Measurements from ENCODE around the gene AIP. TPM values are rescaled to one million over a fixed set of nuclear protein-coding genes. Genes with fewer than 3 reads are reported as not detected.
A peak's percentile ranks its signal among the peaks of the same experiment; 100 is the strongest.
"Not testable (repeated sequence)": the region's sequence is repeated elsewhere in the genome, so short reads cannot be mapped to it uniquely, and the experiment has no call there.

Gene AIP
- total RNA-seq, 1 experiment from 2014 or later, result 122 TPM

DNA sequence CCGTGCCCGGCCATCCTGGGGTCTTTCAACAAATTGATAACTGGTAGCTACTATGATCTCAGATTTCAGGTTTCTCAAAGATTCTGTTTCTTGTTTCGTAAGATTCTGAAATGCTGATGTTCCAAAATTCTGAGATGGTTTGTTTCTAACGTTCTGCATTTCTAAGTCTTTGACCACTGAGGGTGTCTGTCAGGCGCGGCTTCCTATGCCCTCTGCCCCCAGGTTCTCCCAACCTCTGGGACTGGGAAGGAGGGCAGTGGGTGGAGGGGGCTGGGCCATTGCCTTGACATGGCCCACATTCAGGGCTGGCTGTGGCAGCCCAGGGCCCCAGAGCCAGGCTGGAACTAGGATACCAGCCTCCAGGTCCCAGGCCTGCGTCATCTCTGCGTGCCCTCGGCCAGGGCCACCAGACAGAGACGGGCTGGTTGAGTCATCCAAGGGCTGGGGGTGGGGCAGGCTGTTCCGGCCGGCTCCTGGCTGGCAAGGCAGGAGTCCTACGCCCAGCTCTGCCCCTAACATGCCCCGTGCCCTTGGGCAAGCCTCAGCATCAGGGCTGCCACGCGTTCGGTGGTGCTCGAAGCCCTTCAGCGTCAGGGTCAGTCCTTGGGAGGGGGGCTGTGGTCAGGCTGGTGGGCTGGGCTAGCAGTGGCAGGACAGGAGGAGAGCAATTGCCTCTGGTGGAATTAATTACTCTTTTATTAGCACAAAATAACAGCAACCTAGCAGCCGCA lies 19.0 kb upstream of the AIP start:
- no peak for DNase-seq
- H3K27me3 ChIP-seq, result no peaks in the 10 kb centered on the region
- no peaks in the 10 kb centered on the region for H3K9me3 ChIP-seq
- no peaks in the 10 kb centered on the region for H3K36me3 ChIP-seq
- H3K4me3 ChIP-seq, result no peak overlapping the region

DNA sequence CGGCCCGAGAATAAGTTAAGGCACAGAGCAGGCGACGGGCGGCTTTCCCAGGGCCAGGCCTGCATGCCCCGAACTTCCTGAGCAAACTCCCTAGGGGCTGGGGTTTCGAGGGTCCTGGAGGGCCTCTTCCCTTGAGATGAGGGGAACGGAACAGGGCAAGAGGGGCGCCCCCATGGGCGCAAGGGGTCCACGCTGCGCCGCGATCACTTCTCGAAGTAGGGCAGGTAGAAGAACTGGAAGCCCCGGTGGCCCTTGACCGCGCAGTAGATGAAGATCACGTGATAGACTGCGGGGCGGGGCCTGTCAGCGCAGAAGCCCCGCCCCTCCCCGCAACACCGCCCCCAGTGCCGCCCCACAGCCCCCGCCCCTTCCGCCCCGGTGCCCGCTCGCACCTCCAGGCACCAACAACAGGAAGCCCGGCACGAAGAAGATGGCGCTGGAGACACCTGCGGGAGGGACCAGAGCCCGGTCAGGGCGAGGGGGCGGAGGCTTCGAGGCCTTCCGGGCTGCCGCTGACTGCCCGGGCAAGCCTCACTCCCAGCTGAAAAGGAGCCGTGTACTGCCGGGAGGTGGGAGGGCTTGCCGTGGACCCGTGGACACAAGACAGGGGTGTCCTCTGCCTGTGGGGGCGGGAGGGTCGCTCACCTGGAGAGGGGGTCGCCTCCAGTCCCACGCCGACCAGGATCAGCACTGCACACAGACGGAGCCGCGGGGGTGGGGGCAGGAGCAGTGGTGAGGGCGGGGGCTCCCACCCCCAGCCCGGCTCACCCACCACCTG lies 18.2 kb upstream of the AIP start:
- no peak for DNase-seq
- no peaks in the 10 kb centered on the region for H3K36me3 ChIP-seq
- H3K27me3 ChIP-seq, result no peaks in the 10 kb centered on the region
- H3K9me3 ChIP-seq, result no peaks in the 10 kb centered on the region
- H3K4me3 ChIP-seq, result no peak overlapping the region

DNA sequence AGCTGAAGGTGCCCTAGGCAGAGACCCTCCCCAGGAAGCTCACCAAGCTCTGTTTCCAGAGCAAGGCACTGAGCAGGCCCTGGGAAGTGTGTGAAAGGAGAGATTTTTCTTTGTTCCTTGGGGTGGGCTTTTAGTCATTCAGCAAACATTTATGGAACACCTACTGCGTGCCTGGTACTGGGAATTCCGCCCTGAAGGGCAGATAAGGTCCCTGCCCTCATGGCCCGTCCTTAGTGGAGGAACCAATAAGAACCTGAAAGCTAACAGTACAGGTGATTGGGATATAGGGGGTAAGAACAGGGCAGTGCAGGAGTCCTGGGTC lies 17.7 kb upstream of the AIP start:
- Histone ChIP-seq H3K27me3 (no peaks in the 10 kb centered on the region), H3K9me3 (no peaks in the 10 kb centered on the region), H3K36me3 (no peaks in the 10 kb centered on the region), H3K4me3 (no peak overlapping the region)
- DNase-seq, result no peak

DNA sequence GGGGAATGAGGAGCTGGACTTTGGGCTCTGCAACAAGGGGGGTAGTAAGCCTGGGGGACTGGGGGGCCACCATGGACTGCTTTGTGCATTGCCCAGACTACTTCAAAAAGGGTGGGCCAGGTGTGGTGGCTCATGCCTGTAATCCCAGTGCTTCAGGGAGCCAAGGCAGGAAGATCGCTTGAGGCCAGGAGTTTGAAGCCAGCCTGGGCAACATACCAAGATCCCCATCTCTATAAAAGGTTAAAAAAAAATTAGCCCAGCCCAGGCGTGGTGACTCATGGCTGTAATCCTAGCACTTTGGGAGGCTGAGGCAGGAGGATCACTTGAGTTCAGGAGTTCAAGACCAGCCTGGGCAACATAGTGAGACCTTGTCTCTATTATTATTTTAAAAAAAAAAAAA lies 17.3 kb upstream of the AIP start:
- not testable (repeated sequence) for H3K9me3 ChIP-seq, H3K36me3 ChIP-seq, H3K4me3 ChIP-seq, H3K27me3 ChIP-seq
- DNase-seq, result peak; percentile 40

DNA sequence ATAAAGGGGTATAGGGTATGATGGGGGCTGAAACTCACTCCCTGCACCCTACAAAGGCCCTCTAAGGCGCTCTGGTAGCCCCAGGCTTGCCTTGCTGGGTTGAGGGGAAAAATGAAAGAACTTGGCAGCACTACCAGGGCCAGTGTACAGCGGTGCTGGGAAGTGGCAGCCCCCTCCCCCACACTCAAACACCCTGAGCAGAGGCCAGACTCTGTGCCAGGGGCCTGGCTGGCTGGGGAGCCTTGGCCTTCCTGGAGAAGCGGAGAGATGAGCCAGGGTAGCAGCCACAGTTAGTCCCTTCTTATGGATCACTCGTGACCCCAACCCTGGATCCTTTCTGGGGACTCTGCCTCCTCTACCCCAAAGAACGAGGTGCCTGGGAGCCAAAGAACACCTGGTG lies 16.5 kb upstream of the AIP start:
- no peaks in the 10 kb centered on the region for H3K36me3 ChIP-seq
- DNase-seq, result no peak
- no peaks in the 10 kb centered on the region for H3K9me3 ChIP-seq
- no peak overlapping the region for H3K4me3 ChIP-seq
- H3K27me3 ChIP-seq, result no peaks in the 10 kb centered on the region

DNA sequence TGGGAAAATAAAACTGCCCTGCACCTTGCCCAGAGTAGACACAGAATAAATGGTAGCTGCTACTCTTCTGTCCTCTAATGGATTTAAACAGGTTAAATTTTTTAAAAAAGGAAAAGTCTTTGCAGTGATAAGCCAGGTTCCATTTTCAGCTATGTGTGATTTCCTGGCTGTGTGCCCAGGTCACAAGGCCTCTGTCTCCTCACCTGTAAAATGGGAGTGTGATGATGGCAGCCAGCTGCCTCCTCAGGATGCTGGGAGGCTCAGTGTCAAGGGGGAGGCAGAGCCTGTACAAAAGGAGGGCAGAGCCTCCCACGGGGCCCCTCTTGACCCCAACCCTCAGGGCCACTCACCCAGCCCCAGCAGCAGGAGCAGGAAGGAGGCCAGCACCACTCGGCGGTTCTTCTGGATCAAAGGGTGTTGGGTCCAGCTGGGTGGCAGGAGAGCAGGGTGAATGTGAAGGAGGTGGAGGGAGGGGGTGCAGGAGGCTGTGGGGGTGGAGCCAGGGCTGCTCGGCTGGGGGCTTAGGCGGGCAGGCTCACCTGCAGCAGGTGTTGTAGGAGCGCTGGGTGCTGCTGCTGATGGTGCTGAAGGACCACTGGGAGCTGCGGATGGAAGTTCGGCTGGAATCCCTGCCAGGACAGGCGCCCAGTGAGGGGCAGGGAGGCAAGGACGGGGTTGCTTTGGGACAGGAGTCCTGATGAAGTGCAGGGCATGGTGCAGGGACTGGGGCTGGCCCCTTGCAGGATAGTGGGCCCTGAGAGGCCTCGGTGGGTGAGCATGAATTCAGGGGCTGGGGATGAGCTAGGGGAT lies 15.7 kb upstream of the AIP start:
- H3K27me3 ChIP-seq, result no peaks in the 10 kb centered on the region
- no peaks in the 10 kb centered on the region for H3K36me3 ChIP-seq
- no peaks in the 10 kb centered on the region for H3K9me3 ChIP-seq
- no peak for DNase-seq
- H3K4me3 ChIP-seq, result no peak overlapping the region

DNA sequence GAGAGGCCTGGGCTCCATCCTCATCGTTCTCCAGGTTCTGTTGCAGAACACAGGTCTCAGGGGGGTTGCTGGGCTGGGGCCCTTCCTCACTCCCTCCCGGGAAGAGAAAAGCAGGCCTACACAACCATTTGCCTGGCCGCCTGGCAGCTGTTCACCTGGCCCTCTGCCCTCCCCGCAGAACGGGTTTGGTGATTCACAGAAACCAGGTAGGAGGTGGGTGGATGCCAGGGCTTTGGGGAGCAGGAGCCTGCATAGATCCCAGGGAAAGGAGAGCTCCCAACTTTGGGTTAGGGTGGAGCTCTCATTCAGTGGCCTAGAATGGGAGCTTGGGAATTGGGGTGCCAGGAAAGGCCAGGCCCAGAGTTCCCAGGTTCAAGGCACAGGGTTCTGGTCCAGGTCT lies 14.8 kb upstream of the AIP start:
- peak overlapping the region; percentile 73 for H3K4me3 ChIP-seq
- DNase-seq, result peak; percentile 36
- no peaks in the 10 kb centered on the region for H3K36me3 ChIP-seq
- no peaks in the 10 kb centered on the region for H3K27me3 ChIP-seq
- no peaks in the 10 kb centered on the region for H3K9me3 ChIP-seq

DNA sequence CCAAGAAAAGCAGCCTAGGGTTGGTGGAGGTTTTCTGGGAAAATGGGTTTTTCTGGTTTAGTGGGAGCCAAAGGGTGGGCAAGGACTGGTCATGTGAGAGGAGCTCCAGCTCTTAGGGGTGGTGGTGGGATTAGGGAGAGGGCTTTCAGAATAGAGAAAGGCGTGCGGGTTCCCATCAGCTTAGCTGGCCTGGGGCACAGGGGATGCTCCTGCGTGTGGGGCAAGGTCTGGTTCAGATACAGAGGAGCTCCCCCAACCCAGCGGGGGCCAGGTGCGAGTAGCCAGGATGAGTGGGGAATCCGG lies 14.4 kb upstream of the AIP start:
- peak overlapping the region; percentile 73 for H3K4me3 ChIP-seq
- no peak for DNase-seq
- H3K36me3 ChIP-seq, result no peaks in the 10 kb centered on the region

DNA sequence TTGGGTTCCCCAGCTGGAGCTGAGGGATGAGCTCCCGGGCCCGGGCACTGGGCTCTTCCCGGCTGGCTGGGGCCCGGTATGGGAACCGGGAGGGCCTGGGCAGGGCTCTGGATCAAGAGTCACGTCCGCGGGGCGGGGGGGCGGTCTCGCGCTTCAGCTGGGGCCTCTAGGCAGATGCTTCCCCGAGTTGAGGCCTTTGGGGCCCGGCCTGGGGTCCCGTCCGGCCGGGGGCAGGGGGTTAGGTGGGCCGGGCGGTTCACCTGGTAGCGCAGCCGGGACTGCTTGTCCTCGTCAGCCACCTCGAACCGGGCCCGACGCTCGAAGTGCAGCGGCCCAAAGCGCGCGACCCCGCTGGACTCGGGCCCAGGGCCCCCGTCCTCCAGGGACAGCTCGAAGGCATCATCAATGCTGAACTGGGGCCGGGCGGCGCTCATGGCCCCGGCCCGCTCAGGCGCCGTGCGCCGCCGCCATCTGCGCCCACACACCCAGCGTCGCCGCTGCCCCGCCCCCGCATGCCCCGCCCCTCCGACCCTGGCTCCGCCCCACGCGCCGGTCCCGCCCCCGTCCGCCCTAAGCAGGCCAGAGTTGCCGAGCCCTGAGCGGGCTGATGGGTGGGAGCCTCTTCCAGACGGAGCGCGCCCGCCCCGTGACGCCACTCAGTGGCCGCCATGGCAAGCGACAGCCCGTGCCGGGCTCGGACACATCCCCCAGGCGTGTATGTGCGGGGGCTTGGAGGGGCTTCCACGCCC lies 13.9 kb upstream of the AIP start, which contains the start of gene TMEM134:
TMEM134 (minus strand) TSS at position 493 of the 749 bp plus-strand sequence; CDS start at position 434, 59 bp downstream.
- H3K27me3 ChIP-seq, result no peaks in the 10 kb centered on the region
- DNase-seq, result peak; percentile 88
- H3K36me3 ChIP-seq, result no peaks in the 10 kb centered on the region
- H3K4me3 ChIP-seq, result peak within 1 kb of the TSS; percentile 73
- H3K9me3 ChIP-seq, result no peaks in the 10 kb centered on the region

More for the DNA sequence above, 14.4 kb upstream of the AIP start:
- Histone ChIP-seq H3K9me3 (no peaks in the 10 kb centered on the region), H3K27me3 (no peaks in the 10 kb centered on the region)

DNA sequence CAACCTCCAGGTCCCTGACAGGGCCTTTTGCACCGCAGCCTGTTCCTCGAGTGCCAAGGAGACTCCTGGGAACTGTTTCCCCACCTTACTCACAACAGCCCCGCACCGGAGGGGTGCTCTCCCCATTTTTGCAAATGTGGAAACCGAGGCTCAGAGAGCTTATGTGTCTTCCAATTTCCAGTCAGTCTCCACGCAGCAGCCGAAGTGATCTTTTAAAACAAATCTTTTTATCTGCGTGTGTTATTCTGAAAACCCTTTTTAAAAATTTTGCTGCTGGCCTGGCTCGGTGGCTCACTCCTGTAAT lies 13.4 kb upstream of the AIP start:
- H3K27me3 ChIP-seq, result no peaks in the 10 kb centered on the region
- no peaks in the 10 kb centered on the region for H3K9me3 ChIP-seq
- no peaks in the 10 kb centered on the region for H3K36me3 ChIP-seq
- no peak for DNase-seq
- H3K4me3 ChIP-seq, result peak overlapping the region; percentile 73

DNA sequence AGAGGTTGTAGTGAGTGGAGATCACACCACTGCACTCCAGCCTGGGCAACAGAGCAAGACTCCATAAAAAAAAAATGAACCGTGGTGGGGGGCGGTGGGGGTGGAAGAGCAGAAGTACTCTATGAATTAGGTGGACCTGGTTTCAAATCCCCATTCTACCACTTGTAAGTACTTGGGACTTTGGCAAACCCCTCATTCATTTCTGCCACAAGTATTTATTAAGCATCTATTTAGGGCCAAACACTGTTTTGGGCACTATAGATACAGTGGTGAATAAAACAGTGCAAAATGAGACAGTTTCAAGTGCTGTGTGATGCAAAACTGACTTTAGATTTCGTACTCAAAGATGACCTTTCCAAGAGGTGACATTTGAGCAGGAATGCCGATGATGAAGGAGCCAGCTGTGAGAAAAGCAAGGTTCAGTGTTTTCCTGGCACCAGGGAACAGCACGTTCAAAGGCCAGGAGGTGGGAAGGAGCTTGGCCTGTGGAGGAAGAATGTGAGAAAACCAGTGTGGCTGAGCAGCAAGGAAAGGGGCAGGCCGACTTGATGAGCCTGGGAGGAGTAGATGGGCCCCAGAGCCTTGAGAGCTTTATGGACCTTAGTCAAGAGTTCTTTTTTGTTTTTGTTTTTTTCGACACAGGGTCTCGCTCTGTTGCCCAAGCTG lies 12.4 kb upstream of the AIP start:
- Histone ChIP-seq H3K4me3 (no peak overlapping the region), H3K36me3 (no peaks in the 10 kb centered on the region), H3K9me3 (no peaks in the 10 kb centered on the region), H3K27me3 (no peaks in the 10 kb centered on the region)
- DNase-seq, result no peak

DNA sequence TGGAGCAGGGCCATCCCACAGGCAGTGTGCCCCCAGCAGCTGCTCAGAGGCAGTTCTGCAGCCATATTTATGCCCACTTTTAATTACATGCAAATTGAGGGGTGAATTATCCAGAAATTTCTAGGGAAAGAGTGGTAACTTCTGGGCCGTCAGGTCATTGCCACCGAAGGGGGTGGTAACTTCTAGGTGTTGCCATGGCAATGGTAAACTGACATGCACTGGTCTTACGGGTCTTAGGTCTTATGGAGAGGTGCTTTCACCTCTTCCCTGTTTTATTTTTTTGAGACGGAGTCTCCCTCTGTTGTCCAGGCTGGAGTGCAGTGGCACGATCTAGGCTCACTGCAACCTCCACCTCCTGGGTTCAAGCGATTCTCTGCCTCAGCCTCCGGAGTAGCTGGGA lies 9.9 kb upstream of the AIP start:
- H3K27me3 ChIP-seq, result no peaks in the 10 kb centered on the region
- H3K4me3 ChIP-seq, result no peak overlapping the region
- H3K36me3 ChIP-seq, result no peaks in the 10 kb centered on the region
- no peaks in the 10 kb centered on the region for H3K9me3 ChIP-seq
- no peak for DNase-seq

DNA sequence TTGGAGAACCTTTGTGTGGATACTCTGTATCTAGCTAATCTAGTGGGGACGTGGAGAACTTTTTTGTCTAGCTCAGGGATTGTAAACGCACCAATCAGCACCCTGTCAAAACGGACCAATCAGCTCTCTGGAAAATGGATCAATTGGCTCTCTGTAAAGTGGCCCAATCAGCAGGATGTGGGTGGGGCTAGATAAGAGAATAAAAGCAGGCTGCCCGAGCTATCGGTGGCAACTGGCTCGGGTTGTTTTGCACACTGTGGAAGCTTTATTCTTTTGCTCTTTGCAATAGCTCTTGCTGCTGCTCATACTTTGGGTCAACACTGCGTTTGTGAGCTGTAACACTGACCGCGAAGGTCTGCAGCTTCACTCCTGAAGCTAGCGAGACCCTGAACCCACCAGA lies 6.1 kb upstream of the AIP start:
- H3K36me3 ChIP-seq, H3K4me3 ChIP-seq, H3K27me3 ChIP-seq, H3K9me3 ChIP-seq, DNase-seq: not testable (repeated sequence)

DNA sequence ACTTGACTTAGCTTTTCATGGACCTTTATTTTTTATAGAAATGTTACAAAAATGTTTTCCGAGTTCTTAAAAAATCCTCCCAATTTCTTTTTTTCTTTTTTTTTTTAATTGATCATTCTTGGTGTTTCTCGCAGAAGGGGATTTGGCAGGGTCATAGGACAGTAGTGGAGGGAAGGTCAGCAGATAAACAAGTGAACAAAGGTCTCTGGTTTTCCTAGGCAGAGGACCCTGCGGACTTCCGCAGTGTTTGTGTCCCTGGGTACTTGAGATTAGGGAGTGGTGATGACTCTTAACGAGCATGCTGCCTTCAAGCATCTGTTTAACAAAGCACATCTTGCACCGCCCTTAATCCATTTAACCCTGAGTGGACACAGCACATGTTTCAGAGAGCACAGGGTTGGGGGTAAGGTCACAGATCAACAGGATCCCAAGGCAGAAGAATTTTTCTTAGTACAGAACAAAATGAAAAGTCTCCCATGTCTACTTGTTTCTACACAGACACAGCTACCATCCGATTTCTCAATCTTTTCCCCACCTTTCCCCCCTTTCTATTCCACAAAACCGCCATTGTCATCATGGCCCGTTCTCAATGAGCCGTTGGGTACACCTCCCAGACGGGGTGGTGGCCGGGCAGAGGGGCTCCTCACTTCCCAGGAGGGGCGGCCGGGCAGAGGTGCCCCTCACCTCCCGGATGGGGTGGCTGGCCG lies 5.3 kb upstream of the AIP start:
- not testable (repeated sequence) for H3K9me3 ChIP-seq, DNase-seq, H3K4me3 ChIP-seq, H3K36me3 ChIP-seq, H3K27me3 ChIP-seq

DNA sequence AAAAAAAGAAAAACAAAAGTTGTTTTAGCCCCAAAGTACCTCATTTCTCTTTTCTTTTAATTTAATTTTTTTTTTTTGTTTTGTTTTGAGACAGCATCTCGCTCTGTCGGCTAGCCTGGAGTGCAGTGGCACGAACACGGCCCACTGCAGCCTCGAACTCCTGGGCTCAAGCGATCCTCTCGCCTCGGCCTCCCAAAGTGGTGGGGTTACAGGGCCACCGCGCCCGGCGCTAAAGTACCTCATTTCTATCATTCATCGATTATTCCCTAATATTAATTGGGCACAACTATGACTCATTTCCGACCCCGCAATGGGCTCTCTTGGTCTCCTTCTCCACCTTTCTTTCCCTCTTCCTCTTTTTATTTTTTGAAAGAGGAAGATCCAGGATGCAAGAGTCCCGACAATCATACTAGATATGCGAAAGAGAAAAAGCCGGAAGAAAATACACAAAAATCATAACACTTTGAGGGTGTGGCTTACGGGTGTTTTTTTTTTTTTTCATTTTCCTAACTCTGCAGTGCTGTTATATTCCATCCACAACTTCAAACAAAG lies 475 bp upstream of the AIP start:
- peak overlapping the region; percentile 62 for H3K4me3 ChIP-seq
- no peak for DNase-seq
- no peaks in the 10 kb centered on the region for H3K9me3 ChIP-seq
- no peaks in the 10 kb centered on the region; the same call in none of the 2 replicates for H3K36me3 ChIP-seq
- no peaks in the 10 kb centered on the region for H3K27me3 ChIP-seq
